GM23338 (cell line): ENCODE measurements around the gene MYL5. TPM values are rescaled to one million over a fixed set of nuclear protein-coding genes. Genes with fewer than 3 reads are reported as not detected.

Source experiments
- ATAC-seq: fragments of 200-7000 bp; cut with Tn5 transposase; 3 replicates; pipeline ENCODE4 v1.9.1; 2020
- DNase-seq: peaks from one replicate; pipeline ENCODE4 v3.0.0-alpha.2; 2015; ENCODE audit warnings: low spot score
- H2AFZ ChIP-seq: fragments of 200-600 bp; sonication (generic); 2 replicates; pipeline ENCODE4 v1.8.0; 2016; ENCODE audit warnings: antibody characterized with exemption, mild to moderate bottlenecking, moderate library complexity
- H3F3A ChIP-seq: fragments of 200-600 bp; sonication (generic); replicated peaks from 2 replicates; pipeline ENCODE4 v1.8.0; 2017; ENCODE audit warnings: antibody characterized with exemption, mixed run types, low read depth
- H3K27ac ChIP-seq: fragments of 200-600 bp; sonication (generic); 2 replicates; pipeline ENCODE4 v1.6.1; 2016; ENCODE audit warnings: low read depth
- H3K27me3 ChIP-seq: fragments of 200-600 bp; sonication (generic); 2 replicates; pipeline ENCODE4 v1.8.0; 2016; ENCODE audit warnings: mild to moderate bottlenecking, mixed run types, moderate library complexity; ENCODE audit not compliant: insufficient read depth
- H3K36me3 ChIP-seq: fragments of 200-600 bp; sonication (generic); 2 replicates; pipeline ENCODE4 v1.8.0; 2016; ENCODE audit warnings: mild to moderate bottlenecking; ENCODE audit not compliant: insufficient read depth
- H3K4me1 ChIP-seq: fragments of 200-600 bp; sonication (generic); 2 replicates; pipeline ENCODE4 v1.8.0; 2016; ENCODE audit warnings: mild to moderate bottlenecking, moderate library complexity; ENCODE audit not compliant: insufficient read depth
- H3K4me2 ChIP-seq: fragments of 200-600 bp; sonication (generic); 2 replicates; pipeline ENCODE4 v1.7.1; 2017; ENCODE audit warnings: mixed run types
- H3K4me3 ChIP-seq: fragments of 200-600 bp; sonication (generic); 2 replicates; pipeline ENCODE4 v1.6.1; 2016; ENCODE audit warnings: mixed run types
- H3K79me2 ChIP-seq: fragments of 200-600 bp; sonication (generic); replicated peaks from 2 replicates; pipeline ENCODE4 v1.8.0; 2017; ENCODE audit warnings: mild to moderate bottlenecking; ENCODE audit not compliant: insufficient read depth
- H3K9me2 ChIP-seq: fragments of 200-600 bp; sonication (generic); 2 replicates; pipeline ENCODE4 v1.8.0; 2017; ENCODE audit not compliant: insufficient read depth
- H4K20me1 ChIP-seq: fragments of 200-600 bp; sonication (generic); replicated peaks from 2 replicates; pipeline ENCODE4 v1.8.0; 2017; ENCODE audit warnings: mild to moderate bottlenecking; ENCODE audit not compliant: insufficient read depth
- H3K27ac Mint-ChIP-seq: 2 replicates; pipeline ENCODE4 v1.8.0; 2020; ENCODE audit warnings: inconsistent platforms, mild to moderate bottlenecking, moderate library complexity, mixed read lengths
- H3K27me3 Mint-ChIP-seq: 3 replicates; pipeline ENCODE4 v1.8.0; 2022; ENCODE audit warnings: low read depth, mild to moderate bottlenecking, moderate library complexity, mixed read lengths, inconsistent platforms; ENCODE audit not compliant: insufficient read depth, poor library complexity
- H3K36me3 Mint-ChIP-seq: 3 replicates; pipeline ENCODE4 v1.8.0; 2021; ENCODE audit warnings: low read depth, mild to moderate bottlenecking, inconsistent platforms, moderate library complexity, mixed read lengths
- H3K4me1 Mint-ChIP-seq: 3 replicates; pipeline ENCODE4 v1.8.0; 2020; ENCODE audit warnings: mild to moderate bottlenecking, inconsistent platforms, mixed read lengths
- H3K4me3 Mint-ChIP-seq: 3 replicates; pipeline ENCODE4 v1.8.0; 2021; ENCODE audit warnings: moderate library complexity, mild to moderate bottlenecking, inconsistent platforms, mixed read lengths
- H3K9me3 Mint-ChIP-seq: 3 replicates; pipeline ENCODE4 v1.8.0; 2020; ENCODE audit warnings: moderate library complexity, mild to moderate bottlenecking, inconsistent platforms, mixed read lengths
- CREB1 ChIP-seq: fragments of 250-450 bp; sonication (Bioruptor Pico); IDR thresholded peaks from 2 replicates; pipeline ENCODE4 v1.5.0; 2020; ENCODE audit warnings: low read depth, mild to moderate bottlenecking, moderate library complexity
- CTCF ChIP-seq, 2 experiments: fragments of 200-600 bp in 1 of 2; sonication (generic) in 1 of 2; conservative IDR thresholded peaks; 2 replicates each; pipeline versions ENCODE4 v1.5.1 to v1.6.1; 2016 to 2017; ENCODE audit warnings: antibody characterized with exemption in 2 of 2, low read depth in 2 of 2, mild to moderate bottlenecking in 2 of 2, moderate library complexity in 1 of 2
- EZH2 ChIP-seq: fragments of 200-600 bp; sonication (generic); IDR thresholded peaks from one replicate; pipeline ENCODE4 v1.8.0; 2017; ENCODE audit warnings: antibody characterized with exemption, mild to moderate bottlenecking, low read depth; ENCODE audit not compliant: unreplicated experiment
- JUNB ChIP-seq: IDR thresholded peaks from one replicate; pipeline ENCODE4 v1.6.1; 2016; ENCODE audit warnings: antibody characterized with exemption; ENCODE audit not compliant: unreplicated experiment
- NANOG ChIP-seq: IDR thresholded peaks from 2 replicates; pipeline ENCODE4 v1.6.1; 2016; ENCODE audit warnings: antibody characterized with exemption, borderline replicate concordance
- REST ChIP-seq: IDR thresholded peaks from one replicate; pipeline ENCODE4 v1.6.1; 2018; ENCODE audit warnings: antibody characterized with exemption; ENCODE audit not compliant: unreplicated experiment
- STAT1 ChIP-seq: IDR thresholded peaks from one replicate; pipeline ENCODE4 v1.6.1; 2016; ENCODE audit warnings: antibody characterized with exemption; ENCODE audit not compliant: unreplicated experiment
- polyA plus RNA-seq: library from polyadenylated mRNA; unstranded; fragments of >200 nt; fragmentation: Nextera tagmentation; extraction: Ambion mirVana; gene quantifications from 2 replicates; pipeline ENCODE4 v1.2.1, GENCODE V29; 2016
- total RNA-seq: library from RNA; depleted of rRNA; stranded (reverse); fragments of >200 nt; shearing (Covaris generic); gene quantifications from 2 replicates; pipeline ENCODE4 v1.2.3, GENCODE V29; 2014
- TF ChIP-seq, protein P1 (sequence below): IDR thresholded peaks from 2 replicates; pipeline ENCODE4 v1.6.1; 2016; ENCODE audit warnings: antibody characterized with exemption
- TF ChIP-seq, protein P2 (sequence below): fragments of 250-450 bp; sonication (Bioruptor Pico); IDR thresholded peaks from 2 replicates; pipeline ENCODE4 v1.5.0; 2020; ENCODE audit warnings: mild to moderate bottlenecking, moderate library complexity

MYL5 gene
- total and polyA plus RNA-seq, 2 experiments from 2014 or later, result 3.0 to 4.4 TPM

DNA sequence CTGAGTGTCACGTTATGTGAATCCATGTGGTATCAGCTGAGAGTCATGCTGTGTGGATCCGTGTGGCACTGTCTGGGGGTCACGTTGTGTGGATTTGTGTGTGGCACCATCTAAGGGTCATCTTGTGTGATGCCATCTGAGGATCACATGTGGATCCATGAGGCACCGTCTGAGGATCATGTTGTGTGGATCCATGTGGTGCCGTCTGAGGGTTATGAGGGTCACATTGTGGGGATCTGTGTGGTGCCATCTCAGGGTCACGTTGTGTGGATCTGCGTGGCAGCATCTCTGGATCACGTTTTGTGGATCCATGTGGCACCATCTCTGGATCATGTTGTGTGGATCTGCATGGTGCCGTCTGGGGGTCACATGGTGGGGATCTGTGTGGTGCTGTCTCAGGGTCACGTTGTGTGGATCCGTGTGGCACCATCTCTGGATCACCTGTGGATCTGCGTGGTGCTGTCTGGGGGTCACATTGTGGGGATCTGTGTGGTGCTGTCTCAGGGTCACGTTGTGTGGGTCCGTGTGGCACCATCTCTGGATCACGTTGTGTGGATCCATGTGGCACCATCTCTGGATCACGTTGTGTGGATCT is 42.0 kb upstream of the MYL5 start (continued):
- TF ChIP-seq CTCF (conservative IDR thresholded peaks at IDR 0.05; ENCODE audit: low read depth in 2 of 2) (no peak), STAT1 (no peak)

- Histone ChIP-seq H3K4me1 (no peaks in the 10 kb centered on the region), H3K36me3 (no peaks in the 10 kb centered on the region), H3K4me2 (no peak overlapping the region), H3K4me3 (no peak overlapping the region), H3F3A (no peaks in the 10 kb centered on the region), H3K27ac (no peak overlapping the region), H3K9me2 (no peaks in the 10 kb centered on the region), H3K27me3 (no peaks in the 10 kb centered on the region), H3K79me2 (no peaks in the 10 kb centered on the region), H2AFZ (no peak overlapping the region), H4K20me1 (no peaks in the 10 kb centered on the region)
- Mint-ChIP-seq H3K36me3 (peaks cover 8% of the 10 kb centered on the region; the same call in 1 of the 3 replicates), H3K27ac (no peak overlapping the region), H3K27me3 (peaks cover 21% of the 10 kb centered on the region), H3K4me3 (no peak overlapping the region), H3K4me1 (no peaks in the 10 kb centered on the region; the same call in 2 of the 3 replicates), H3K9me3 (peaks cover 21% of the 10 kb centered on the region)
- DNase-seq (no peak), ATAC-seq (no peak)
- TF ChIP-seq, protein P1, sequence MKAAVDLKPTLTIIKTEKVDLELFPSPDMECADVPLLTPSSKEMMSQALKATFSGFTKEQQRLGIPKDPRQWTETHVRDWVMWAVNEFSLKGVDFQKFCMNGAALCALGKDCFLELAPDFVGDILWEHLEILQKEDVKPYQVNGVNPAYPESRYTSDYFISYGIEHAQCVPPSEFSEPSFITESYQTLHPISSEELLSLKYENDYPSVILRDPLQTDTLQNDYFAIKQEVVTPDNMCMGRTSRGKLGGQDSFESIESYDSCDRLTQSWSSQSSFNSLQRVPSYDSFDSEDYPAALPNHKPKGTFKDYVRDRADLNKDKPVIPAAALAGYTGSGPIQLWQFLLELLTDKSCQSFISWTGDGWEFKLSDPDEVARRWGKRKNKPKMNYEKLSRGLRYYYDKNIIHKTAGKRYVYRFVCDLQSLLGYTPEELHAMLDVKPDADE, result no peak
- no peak for TF ChIP-seq JUNB
- no peak for TF ChIP-seq NANOG
- TF ChIP-seq, protein P2, sequence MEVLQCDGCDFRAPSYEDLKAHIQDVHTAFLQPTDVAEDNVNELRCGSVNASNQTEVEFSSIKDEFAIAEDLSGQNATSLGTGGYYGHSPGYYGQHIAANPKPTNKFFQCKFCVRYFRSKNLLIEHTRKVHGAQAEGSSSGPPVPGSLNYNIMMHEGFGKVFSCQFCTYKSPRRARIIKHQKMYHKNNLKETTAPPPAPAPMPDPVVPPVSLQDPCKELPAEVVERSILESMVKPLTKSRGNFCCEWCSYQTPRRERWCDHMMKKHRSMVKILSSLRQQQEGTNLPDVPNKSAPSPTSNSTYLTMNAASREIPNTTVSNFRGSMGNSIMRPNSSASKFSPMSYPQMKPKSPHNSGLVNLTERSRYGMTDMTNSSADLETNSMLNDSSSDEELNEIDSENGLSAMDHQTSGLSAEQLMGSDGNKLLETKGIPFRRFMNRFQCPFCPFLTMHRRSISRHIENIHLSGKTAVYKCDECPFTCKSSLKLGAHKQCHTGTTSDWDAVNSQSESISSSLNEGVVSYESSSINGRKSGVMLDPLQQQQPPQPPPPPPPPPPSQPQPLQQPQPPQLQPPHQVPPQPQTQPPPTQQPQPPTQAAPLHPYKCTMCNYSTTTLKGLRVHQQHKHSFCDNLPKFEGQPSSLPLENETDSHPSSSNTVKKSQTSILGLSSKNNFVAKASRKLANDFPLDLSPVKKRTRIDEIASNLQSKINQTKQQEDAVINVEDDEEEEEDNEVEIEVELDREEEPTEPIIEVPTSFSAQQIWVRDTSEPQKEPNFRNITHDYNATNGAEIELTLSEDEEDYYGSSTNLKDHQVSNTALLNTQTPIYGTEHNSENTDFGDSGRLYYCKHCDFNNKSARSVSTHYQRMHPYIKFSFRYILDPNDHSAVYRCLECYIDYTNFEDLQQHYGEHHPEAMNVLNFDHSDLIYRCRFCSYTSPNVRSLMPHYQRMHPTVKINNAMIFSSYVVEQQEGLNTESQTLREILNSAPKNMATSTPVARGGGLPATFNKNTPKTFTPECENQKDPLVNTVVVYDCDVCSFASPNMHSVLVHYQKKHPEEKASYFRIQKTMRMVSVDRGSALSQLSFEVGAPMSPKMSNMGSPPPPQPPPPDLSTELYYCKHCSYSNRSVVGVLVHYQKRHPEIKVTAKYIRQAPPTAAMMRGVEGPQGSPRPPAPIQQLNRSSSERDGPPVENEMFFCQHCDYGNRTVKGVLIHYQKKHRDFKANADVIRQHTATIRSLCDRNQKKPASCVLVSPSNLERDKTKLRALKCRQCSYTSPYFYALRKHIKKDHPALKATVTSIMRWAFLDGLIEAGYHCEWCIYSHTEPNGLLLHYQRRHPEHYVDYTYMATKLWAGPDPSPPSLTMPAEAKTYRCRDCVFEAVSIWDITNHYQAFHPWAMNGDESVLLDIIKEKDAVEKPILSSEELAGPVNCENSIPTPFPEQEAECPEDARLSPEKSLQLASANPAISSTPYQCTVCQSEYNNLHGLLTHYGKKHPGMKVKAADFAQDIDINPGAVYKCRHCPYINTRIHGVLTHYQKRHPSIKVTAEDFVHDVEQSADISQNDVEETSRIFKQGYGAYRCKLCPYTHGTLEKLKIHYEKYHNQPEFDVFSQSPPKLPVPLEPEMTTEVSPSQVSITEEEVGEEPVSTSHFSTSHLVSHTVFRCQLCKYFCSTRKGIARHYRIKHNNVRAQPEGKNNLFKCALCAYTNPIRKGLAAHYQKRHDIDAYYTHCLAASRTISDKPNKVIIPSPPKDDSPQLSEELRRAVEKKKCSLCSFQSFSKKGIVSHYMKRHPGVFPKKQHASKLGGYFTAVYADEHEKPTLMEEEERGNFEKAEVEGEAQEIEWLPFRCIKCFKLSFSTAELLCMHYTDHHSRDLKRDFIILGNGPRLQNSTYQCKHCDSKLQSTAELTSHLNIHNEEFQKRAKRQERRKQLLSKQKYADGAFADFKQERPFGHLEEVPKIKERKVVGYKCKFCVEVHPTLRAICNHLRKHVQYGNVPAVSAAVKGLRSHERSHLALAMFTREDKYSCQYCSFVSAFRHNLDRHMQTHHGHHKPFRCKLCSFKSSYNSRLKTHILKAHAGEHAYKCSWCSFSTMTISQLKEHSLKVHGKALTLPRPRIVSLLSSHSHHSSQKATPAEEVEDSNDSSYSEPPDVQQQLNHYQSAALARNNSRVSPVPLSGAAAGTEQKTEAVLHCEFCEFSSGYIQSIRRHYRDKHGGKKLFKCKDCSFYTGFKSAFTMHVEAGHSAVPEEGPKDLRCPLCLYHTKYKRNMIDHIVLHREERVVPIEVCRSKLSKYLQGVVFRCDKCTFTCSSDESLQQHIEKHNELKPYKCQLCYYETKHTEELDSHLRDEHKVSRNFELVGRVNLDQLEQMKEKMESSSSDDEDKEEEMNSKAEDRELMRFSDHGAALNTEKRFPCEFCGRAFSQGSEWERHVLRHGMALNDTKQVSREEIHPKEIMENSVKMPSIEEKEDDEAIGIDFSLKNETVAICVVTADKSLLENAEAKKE (CRISPR knock-in tag), result no peak
- TF ChIP-seq CTCF (conservative IDR thresholded peaks at IDR 0.05; ENCODE audit: low read depth in 2 of 2), result no peak
- no peak for TF ChIP-seq CREB1 (CRISPR knock-in tag)
- TF ChIP-seq REST, result no peak
- TF ChIP-seq STAT1, result no peak
- TF ChIP-seq EZH2, result no peak
Observed at GRCh38 chr4:632926-633325, 41.4 kb upstream of the MYL5 start.
